PC-3 (cell line): ENCODE measurements around the gene TBXAS1. TPM values are rescaled to one million over a fixed set of nuclear protein-coding genes. Genes with fewer than 3 reads are reported as not detected.

ENCODE experiments used
- ATAC-seq: fragments of 200-7000 bp; cut with Tn5 transposase; 2 replicates; pipeline ENCODE4 v1.9.1; 2020; ENCODE audit warnings: mild to moderate bottlenecking, moderate library complexity
- BruUV-seq: library from RNA; stranded (reverse); fragments of 400-500 nt; replicated peaks from 2 replicates; lab custom pipeline; 2021; lab: Mats Ljungman, UMichigan
- CTCF ChIA-PET: fragments of 300-600 bp; sonication (Branson Sonifier 250); formaldehyde crosslinking; loops from one replicate; lab custom pipeline; 2022; ENCODE audit warnings: antibody characterized with exemption; lab: Charles Lee
- POLR2A ChIA-PET: fragments of 300-600 bp; sonication (Branson Sonifier 250); formaldehyde crosslinking; loops from one replicate; lab custom pipeline; 2022; ENCODE audit warnings: antibody characterized with exemption; ENCODE audit not compliant: unreplicated experiment; lab: Charles Lee
- DNase-seq: peaks from one replicate; pipeline ENCODE4 v3.0.0-alpha.2; 2015
- H2AFZ ChIP-seq: fragments of 300-600 bp; sonication (generic); 2 replicates; pipeline ENCODE4 v1.6.0; 2016; ENCODE audit warnings: antibody characterized with exemption, low read length
- H3F3A ChIP-seq: fragments of 300-600 bp; sonication (generic); one replicate; pipeline ENCODE4 v1.6.0; 2017; ENCODE audit warnings: antibody characterized with exemption, low read length, control low read depth, mild to moderate bottlenecking; ENCODE audit not compliant: unreplicated experiment
- H3K27ac ChIP-seq: fragments of 300-600 bp; sonication (generic); 2 replicates; pipeline ENCODE4 v1.5.1; 2016; ENCODE audit warnings: mild to moderate bottlenecking, low read length
- H3K27me3 ChIP-seq: fragments of 300-600 bp; sonication (generic); 2 replicates; pipeline ENCODE4 v1.6.1; 2016; ENCODE audit warnings: low read length, mixed read lengths
- H3K36me3 ChIP-seq: fragments of 300-600 bp; sonication (generic); 2 replicates; pipeline ENCODE4 v1.6.1; 2016; ENCODE audit warnings: low read depth, mixed run types, low read length, mixed read lengths
- H3K4me1 ChIP-seq: fragments of 300-600 bp; sonication (generic); 2 replicates; pipeline ENCODE4 v1.5.1; 2016; ENCODE audit warnings: low read length; ENCODE audit not compliant: insufficient read depth
- H3K4me2 ChIP-seq: fragments of 300-600 bp; sonication (generic); 2 replicates; pipeline ENCODE4 v1.6.0; 2016; ENCODE audit warnings: low read length
- H3K4me3 ChIP-seq: fragments of 300-600 bp; sonication (generic); 2 replicates; pipeline ENCODE4 v1.5.1; 2016; ENCODE audit warnings: mild to moderate bottlenecking, low read length, mixed read lengths
- H3K79me2 ChIP-seq: fragments of 300-600 bp; sonication (generic); 2 replicates; pipeline ENCODE4 v1.6.1; 2017; ENCODE audit warnings: low read length, mixed read lengths
- H3K9ac ChIP-seq: fragments of 300-600 bp; sonication (generic); 2 replicates; pipeline ENCODE4 v1.6.0; 2016; ENCODE audit warnings: mild to moderate bottlenecking, low read length
- H3K9me2 ChIP-seq: fragments of 300-600 bp; sonication (generic); replicated peaks from 2 replicates; pipeline ENCODE4 v1.6.1; 2016; ENCODE audit warnings: mixed run types, low read length, mixed read lengths
- H3K9me3 ChIP-seq: fragments of 300-600 bp; sonication (generic); 2 replicates; pipeline ENCODE4 v1.6.1; 2016; ENCODE audit warnings: low read length, mixed read lengths
- H4K20me1 ChIP-seq: fragments of 300-600 bp; sonication (generic); 2 replicates; pipeline ENCODE4 v1.6.1; 2016; ENCODE audit warnings: low read length, mixed read lengths
- EZH2 ChIP-seq: fragments of 300-600 bp; sonication (generic); IDR thresholded peaks from one replicate; pipeline ENCODE4 v1.6.1; 2017; ENCODE audit warnings: antibody characterized with exemption, mild to moderate bottlenecking, low read length; ENCODE audit not compliant: unreplicated experiment
- EZH2phosphoT487 ChIP-seq: fragments of 300-600 bp; sonication (generic); IDR thresholded peaks from 2 replicates; pipeline ENCODE4 v1.6.1; 2018; ENCODE audit warnings: mild to moderate bottlenecking, antibody characterized with exemption, low read length, borderline replicate concordance
- intact Hi-C: fragments of 100-400 bp; cut with micrococcal nuclease; formaldehyde crosslinking; loops from 2 replicates; pipeline ENCODE4 v1.9.0; 2023
- total RNA-seq: library from RNA; depleted of rRNA; stranded (reverse); fragments of >200 nt; gene quantifications from 2 replicates; pipeline ENCODE4 v1.2.3, GENCODE V29; 2014
- TF ChIP-seq, protein P1 (sequence below): fragments of 300-600 bp; sonication (generic); conservative IDR thresholded peaks from 2 replicates; pipeline ENCODE4 v1.5.1; 2017; ENCODE audit warnings: antibody characterized with exemption, low read depth, mild to moderate bottlenecking, low read length

TBXAS1 gene
- total RNA-seq, 1 experiment from 2014 or later = 21.8 TPM

DNA sequence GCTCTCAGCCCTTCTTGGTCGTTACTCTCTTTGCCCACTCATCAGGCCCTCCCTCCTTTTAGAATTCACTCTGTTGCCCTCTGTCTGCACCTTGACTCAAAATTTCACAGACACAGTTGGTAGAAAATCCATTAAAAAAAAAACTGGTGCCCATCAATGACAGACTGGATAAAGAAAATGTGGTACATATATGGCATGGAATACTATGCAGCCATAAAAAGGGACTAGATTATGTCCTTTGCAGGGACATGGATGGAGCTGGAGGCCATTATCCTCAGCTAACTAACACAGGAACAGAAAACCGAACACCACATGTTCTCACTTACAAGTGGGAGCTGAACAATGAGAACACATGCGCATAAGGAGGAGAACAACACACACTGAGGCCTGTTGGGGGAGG lies 118.0 kb downstream of the TBXAS1 start:
- TF ChIP-seq EZH2 (no peak), EZH2phosphoT487 (no peak)
- TF ChIP-seq, protein P1, sequence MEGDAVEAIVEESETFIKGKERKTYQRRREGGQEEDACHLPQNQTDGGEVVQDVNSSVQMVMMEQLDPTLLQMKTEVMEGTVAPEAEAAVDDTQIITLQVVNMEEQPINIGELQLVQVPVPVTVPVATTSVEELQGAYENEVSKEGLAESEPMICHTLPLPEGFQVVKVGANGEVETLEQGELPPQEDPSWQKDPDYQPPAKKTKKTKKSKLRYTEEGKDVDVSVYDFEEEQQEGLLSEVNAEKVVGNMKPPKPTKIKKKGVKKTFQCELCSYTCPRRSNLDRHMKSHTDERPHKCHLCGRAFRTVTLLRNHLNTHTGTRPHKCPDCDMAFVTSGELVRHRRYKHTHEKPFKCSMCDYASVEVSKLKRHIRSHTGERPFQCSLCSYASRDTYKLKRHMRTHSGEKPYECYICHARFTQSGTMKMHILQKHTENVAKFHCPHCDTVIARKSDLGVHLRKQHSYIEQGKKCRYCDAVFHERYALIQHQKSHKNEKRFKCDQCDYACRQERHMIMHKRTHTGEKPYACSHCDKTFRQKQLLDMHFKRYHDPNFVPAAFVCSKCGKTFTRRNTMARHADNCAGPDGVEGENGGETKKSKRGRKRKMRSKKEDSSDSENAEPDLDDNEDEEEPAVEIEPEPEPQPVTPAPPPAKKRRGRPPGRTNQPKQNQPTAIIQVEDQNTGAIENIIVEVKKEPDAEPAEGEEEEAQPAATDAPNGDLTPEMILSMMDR = no peak
- ChIA-PET POLR2A (no interaction called here), CTCF (no interaction called here)
- Histone ChIP-seq H3K4me1 (peaks cover 12% of the 10 kb centered on the region), H3K9ac (no peak overlapping the region), H3K36me3 (0 out of 2 replicates have a peak, but pooled peaks cover 5% of the 10 kb centered on the region), H3K9me3 (no peaks in the 10 kb centered on the region), H3K4me2 (no peak overlapping the region), H3K9me2 (no peaks in the 10 kb centered on the region), H3K27me3 (no peaks in the 10 kb centered on the region), H3K79me2 (no peaks in the 10 kb centered on the region), H3K4me3 (no peak overlapping the region), H2AFZ (no peak overlapping the region), H3K27ac (no peak overlapping the region), H3F3A (no peaks in the 10 kb centered on the region), H4K20me1 (no peaks in the 10 kb centered on the region)
- intact Hi-C loops = no loop called here
- no TSS peak for BruUV-seq
- DNase-seq = no peak
- no peak for ATAC-seq

DNA sequence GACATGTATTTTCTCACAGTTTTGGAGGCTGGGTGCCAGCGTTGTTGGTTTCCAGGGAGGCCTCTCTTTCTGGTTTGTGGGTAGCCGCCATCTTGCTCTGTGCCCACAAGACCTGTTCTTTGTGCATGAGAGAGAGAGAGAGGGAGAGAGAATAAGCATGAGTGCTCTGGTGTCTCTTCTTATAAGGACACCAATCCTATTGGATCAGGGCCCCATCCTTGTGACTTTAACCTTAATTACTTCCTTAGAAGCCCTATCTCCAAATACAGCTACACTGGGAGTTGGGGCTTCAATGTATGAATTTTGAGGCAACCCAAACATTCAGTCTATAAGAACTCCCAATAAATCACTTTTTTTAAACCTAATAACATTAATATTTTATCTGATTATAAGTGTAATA lies 119.1 kb downstream of the TBXAS1 start:
- BruUV-seq = no TSS peak
- H3K4me2 ChIP-seq = no peak overlapping the region
- H3K27ac ChIP-seq = no peak overlapping the region
- ChIA-PET POLR2A (no interaction called here), CTCF (no interaction called here)
- peaks cover 12% of the 10 kb centered on the region for H3K4me1 ChIP-seq
- ATAC-seq = no peak
- no peak for DNase-seq
- no peaks in the 10 kb centered on the region for H3F3A ChIP-seq
- H3K9ac ChIP-seq = no peak overlapping the region
- no peak for TF ChIP-seq EZH2phosphoT487
- 0 out of 2 replicates have a peak, but pooled peaks cover 5% of the 10 kb centered on the region for H3K36me3 ChIP-seq
- no peaks in the 10 kb centered on the region for H3K9me3 ChIP-seq
- H3K27me3 ChIP-seq = no peaks in the 10 kb centered on the region
- no peaks in the 10 kb centered on the region for H3K9me2 ChIP-seq
- intact Hi-C loops = no loop called here
- no peaks in the 10 kb centered on the region for H3K79me2 ChIP-seq
- H4K20me1 ChIP-seq = no peaks in the 10 kb centered on the region
- H3K4me3 ChIP-seq = no peak overlapping the region
- H2AFZ ChIP-seq = no peak overlapping the region

DNA sequence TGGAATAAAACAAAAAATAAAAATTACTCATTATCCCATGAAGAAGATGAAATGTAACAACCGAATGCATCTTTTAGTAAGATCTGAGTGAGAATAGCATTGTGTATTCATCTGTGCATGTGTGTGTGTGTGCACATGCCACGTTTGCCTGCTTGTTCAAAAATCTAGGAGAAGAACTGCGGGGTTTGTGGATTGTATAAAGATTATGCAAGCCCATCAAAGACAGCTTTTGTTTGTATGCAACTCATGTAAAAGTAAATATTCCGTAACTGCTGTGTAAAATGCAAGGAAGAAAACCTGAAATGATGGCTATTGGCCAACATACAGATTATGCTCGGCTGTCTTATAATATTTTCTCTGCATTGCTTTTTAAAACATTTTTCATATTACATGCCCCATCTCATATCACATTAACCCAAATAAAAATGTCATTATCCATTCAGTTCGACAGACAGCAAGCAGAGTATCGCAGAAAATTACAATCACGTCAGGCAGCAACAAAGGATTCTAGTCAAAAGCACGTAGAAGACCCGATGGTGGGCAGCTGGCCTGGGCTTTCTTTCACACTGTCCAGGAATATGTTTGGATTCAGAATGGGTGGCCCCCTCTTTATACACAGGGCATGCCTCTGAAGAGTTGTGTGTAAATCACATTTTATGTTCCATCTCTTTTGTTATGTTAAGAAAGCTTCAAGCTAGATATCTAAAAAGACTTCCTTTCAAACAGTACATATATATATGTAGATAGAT lies 119.7 kb downstream of the TBXAS1 start:
- Histone ChIP-seq H3K4me1 (peaks cover 12% of the 10 kb centered on the region), H3K9me3 (no peaks in the 10 kb centered on the region), H3K9me2 (no peaks in the 10 kb centered on the region), H3K27me3 (no peaks in the 10 kb centered on the region), H3F3A (no peaks in the 10 kb centered on the region), H2AFZ (no peak overlapping the region), H3K36me3 (0 out of 2 replicates have a peak, but pooled peaks cover 5% of the 10 kb centered on the region), H3K4me2 (no peak overlapping the region), H3K4me3 (no peak overlapping the region), H4K20me1 (no peaks in the 10 kb centered on the region), H3K27ac (no peak overlapping the region), H3K9ac (no peak overlapping the region), H3K79me2 (no peaks in the 10 kb centered on the region)
- POLR2A ChIA-PET = no interaction called here
- ATAC-seq (no peak), DNase-seq (no peak)
- no TSS peak for BruUV-seq
- intact Hi-C loops = no loop called here
- CTCF ChIA-PET = no interaction called here
- TF ChIP-seq EZH2 (no peak), EZH2phosphoT487 (no peak)
- TF ChIP-seq, protein P1 = no peak
